NCI-H2171 treated with DMSO at 0.1 percent for 48 hours (cell line): ENCODE measurements around the gene FBXL5.

ENCODE experiments used
- DNase-seq: peaks from one replicate; lab custom pipeline; 2025; lab: John Stamatoyannopoulos, UW

The FBXL5 gene

GRCh38 chr4:15676899-15677298 is 21.7 kb upstream of the FBXL5 start:
- DNase-seq = no peak

DNA sequence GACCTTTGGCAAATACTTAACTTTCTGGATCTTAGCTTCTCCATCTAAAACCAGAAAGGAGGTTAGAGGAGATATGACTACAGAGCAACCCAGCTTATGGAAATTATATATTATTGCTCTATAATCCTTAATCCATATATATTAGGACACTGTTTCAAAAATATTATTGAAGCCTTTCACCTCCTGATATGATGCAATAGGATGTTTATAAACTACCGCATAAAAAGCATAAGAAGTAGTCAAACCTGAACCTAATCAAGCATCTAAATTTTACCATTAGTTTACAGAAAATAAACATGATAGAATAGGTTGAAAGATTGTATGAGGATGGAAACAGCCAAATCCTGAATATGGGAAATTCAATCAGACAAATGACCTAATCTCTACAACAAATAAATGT is 20.9 kb upstream of the FBXL5 start:
- no peak for DNase-seq

GRCh38 chr4:15675356-15675755 is 20.2 kb upstream of the FBXL5 start:
- no peak for DNase-seq

DNA sequence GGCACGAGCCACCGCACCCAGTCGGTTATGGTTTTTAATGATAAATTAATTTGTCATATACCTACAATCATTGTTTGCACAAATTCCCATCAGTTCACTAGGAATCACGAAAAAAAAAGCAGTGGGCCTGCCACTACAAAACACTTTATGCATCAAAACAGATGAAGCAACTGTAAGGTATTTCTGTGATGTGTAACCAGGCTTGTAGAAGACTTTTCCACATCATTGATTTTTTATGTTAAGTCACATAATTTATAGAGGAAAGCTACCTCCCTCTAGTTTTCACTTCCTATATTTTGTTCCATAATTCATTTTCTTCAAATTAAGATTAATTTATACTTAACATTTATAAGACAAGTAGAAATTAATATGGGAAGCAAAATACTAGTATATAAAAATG is 19.8 kb upstream of the FBXL5 start:
- no peak for DNase-seq

DNA sequence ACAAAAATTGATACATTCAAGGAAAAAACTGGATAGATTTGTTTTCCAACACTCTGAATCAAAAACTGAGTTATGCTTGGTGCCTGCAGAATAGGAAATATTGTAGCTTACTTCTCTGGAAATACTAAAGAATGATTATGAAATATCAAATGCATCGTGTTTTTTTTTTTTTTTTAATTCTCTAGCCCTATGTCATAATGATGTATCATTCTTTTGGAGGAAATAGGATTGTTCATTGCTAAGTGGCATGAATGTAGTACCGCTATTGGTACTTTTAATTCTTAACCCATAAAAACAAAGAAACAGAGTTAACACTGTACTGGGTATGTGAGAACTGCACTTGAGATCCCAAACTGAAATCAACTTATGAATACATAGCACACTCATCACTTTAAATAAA is 18.9 kb upstream of the FBXL5 start:
- no peak for DNase-seq

GRCh38 chr4:15673337-15673736 is 18.2 kb upstream of the FBXL5 start:
- no peak for DNase-seq

GRCh38 chr4:15672101-15672500 is 16.9 kb upstream of the FBXL5 start:
- no peak for DNase-seq

- no peak for DNase-seq
Observed at GRCh38 chr4:15670576-15670975, 15.4 kb upstream of the FBXL5 start.

GRCh38 chr4:15668566-15669435 is 13.6 kb upstream of the FBXL5 start:
- no peak for DNase-seq

- DNase-seq = no peak
Observed at GRCh38 chr4:15667006-15667405, 11.8 kb upstream of the FBXL5 start.

DNA sequence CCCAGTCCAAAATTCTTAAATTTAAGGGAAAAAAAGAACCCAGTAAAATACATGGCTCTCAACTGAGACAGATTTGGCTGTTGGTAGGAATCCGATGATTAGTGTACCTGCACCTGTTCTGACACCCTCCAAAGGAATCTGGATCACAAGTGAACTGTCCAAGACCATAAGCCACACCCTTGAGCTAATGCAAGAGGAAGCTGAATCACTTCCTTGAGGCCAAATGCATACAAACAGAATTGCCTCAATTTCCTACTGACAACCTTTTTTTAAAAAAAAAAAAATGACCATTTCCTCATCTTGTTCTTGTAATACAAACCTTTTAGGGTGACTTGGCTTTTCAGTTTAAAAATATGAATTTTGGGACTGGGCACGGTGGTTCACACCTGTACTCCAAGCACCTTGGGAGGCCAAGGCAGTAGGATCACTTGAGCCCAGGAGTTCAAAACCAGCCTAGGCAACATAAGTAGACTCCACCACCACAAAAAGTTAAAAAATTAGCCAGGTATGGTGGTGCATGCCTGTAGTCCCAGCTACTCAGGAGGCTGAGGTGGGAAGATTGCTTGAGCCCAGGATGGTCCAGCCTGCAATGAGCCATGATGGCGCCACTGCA is 10.7 kb upstream of the FBXL5 start:
- DNase-seq = no peak

- no peak for DNase-seq
Observed at GRCh38 chr4:15659768-15660570, 4.8 kb upstream of the FBXL5 start.

DNA sequence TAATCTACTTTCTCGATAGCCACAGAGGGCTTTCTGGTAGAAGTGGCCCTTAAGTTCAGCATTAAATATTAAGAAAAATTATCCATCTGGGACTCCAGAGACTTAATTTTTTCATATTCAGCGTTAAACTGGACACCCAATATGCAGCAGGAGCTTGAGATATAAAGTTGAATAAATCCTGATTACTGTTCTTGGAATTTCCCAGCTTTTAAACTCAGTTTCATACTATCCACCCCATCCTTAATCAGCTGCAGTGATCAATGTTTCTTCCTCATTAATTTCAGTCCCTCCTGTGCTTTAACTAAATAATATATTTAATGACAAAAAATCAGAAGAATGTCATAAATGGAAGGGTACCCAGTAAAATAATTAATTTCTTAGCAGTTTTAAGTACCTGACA is 3.6 kb upstream of the FBXL5 start:
- no peak for DNase-seq

- DNase-seq = no peak
Observed at GRCh38 chr4:15658136-15658770, 3.1 kb upstream of the FBXL5 start.

GRCh38 chr4:15657366-15657765 is 2.2 kb upstream of the FBXL5 start:
- DNase-seq = no peak

DNA sequence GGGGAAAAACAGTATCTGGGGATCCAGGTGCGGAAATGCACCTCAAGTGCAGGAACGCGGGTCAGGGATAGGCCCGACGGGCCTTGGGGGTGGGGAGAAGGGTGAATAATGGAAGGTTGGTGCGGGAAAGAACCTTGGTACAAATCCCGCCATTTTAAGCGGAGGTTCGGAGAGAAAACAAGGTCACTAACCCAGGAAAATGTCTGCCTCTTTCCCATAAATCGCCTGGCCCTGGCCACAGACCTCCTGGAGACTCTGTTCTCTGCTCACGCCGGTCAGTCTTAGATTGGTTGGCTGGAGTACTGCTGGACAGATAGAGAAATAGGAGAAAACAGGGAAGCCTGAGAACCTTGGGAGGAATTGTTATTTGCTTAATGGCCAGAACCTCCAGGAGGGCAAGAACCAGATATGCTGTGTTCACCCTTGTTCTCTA is 897 bp upstream of the FBXL5 start:
- no peak for DNase-seq

GRCh38 chr4:15654593-15655222 is 449 bp downstream of the FBXL5 start:
- DNase-seq = no peak

DNA sequence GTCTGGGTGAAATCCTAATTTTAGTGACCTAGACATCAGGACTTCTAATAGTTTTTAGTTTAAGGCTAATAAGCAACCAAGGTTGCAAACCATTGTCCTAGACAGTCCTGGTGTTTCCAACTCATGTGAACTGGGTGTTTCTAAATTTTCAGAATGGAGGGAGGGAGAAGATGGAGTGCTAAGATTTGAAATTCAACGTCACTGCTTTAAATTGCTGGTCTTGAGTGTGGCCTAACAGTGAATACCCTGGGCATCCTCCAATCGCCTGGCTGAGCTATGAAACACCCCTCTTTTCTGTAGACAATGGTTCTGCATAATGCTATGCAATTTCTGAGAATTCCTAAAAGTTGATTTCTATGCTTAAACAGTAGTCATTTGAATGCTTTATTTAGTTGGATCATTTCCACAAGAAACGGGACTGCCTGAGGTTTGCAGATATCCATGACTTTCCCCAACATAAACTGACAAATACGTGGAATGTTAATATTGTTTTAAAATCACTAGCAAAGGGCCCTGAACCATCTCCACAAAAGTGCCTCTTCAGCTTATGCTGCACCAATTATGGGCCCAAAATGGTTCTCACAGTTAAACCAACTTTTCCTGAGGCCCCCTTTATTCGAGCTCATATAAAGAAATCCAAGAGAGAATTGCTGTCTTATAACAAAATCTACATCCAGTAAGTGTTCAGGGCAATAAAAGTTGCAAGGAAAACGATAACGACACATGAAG is 1.1 kb downstream of the FBXL5 start:
- no peak for DNase-seq

- DNase-seq = no peak
Observed at GRCh38 chr4:15653420-15653819, 1.7 kb downstream of the FBXL5 start.

DNA sequence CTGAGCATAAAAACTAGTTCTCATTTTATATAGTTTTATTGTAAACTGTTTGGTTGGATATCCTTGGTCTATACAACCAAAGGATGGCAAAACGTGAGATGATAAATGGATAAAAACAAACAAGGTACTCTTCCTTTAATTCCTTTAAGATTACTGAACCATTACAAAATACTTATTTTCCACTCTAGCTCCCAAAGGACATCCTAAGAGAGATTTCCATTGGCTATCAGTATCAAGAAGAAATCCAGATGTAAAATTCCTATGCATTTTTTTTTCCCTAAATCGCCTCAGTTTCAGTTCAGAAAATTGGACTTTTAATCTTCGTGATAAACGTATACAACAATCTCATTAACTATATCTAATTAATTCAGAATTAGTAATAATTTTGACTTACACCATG is 2.3 kb downstream of the FBXL5 start:
- DNase-seq = no peak

DNA sequence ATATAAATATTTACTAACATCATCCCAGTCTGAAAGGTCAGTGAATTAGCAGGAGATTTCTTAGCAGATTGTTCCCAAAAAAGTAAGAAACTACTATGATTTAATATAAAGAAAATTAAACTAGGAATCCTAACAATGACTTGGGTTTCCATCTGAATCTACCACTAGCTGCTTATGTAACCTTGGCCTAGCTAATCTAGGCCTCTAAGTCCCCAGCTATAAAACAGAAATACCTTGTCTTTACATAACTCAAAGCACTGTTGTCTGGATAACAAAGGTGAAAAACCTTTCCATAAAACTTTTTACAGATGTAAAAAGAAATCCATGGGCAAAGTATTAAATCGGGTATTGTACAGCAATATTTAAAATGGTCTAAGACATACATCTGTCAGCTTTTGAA is 3.0 kb downstream of the FBXL5 start:
- DNase-seq = no peak
